ENCODE data around the gene SNPH.
A peak's percentile ranks its signal among the peaks of the same experiment; 100 is the strongest.

DNA sequence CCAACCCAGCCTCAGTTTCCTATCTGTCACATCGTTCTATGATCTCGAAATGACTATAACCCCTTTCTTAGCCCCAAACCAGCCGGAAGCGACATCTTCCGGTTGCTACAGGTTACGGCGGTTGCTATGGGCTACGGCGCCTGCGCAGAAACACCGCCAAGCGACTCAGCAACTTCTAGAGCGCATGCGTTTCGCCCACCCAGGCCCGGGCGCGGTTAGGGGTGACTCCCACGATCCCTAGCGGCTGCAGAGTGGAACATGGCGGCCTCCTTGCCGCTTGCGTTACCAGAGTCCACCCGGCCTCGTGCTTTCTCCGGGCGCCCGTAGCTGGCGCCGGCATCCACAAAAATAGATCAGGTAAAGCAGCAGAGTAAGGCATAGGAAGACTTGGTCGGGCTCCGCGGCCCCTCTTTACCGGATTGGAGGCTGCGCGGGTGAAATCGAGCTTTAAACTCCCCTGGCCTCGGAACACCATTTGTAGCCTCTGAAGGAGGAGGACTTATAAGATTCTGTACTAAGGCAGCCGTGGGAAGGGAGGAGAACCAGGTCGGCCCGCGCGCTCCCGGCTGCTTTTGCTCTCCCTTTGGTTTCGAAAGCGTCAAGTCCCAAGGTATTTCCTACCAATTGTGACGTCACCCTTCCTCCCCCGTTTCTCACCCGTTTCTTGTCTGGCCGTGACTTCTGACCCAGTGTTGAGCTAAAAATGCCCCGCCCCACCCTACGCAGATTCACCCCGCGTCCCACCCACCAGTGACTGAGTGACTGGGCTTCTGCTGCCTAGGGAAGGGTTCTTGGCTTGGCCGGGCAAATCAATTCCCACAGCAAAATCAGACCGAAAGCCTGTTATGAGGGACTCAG is 59.3 kb downstream of the SNPH start:
- peak in 3 of 4 donors; percentile 9 to 78 (median 67) for TF ChIP-seq EP300 (IDR thresholded peaks at IDR 0.05)
- TF ChIP-seq CTCF (IDR thresholded peaks at IDR 0.05), result peak in 4 of 6 experiments; percentile 54 to 82 (median 60)

Measured in upper lobe of left lung (tissue), 4 donors.